NOMO-1 (cell line): ENCODE measurements around the gene TMEM237.
"Not testable (repeated sequence)": the region's sequence is repeated elsewhere in the genome, so short reads cannot be mapped to it uniquely, and the experiment has no call there.

Source experiments
- DNase-seq, 2 experiments: peaks; one replicate each; lab custom pipeline; 2025; ENCODE audit not compliant: unreplicated experiment in 2 of 2; lab: John Stamatoyannopoulos, UW

TMEM237 gene

GRCh38 chr2:201643216-201643890, at the start of gene TMEM237:
TMEM237 (minus strand) TSS chr2:201643503; CDS start chr2:201643400, 103 bp downstream.
- no peak for DNase-seq

- DNase-seq = no peak
Measured at GRCh38 chr2:201685156-201685555, 41.9 kb upstream of the TMEM237 start.

- DNase-seq = no peak
Measured at GRCh38 chr2:201680743-201681142, 37.4 kb upstream of the TMEM237 start.

- DNase-seq = no peak
Measured at GRCh38 chr2:201678401-201678800, 35.1 kb upstream of the TMEM237 start.

GRCh38 chr2:201675454-201675853, 32.2 kb upstream of the TMEM237 start:
- DNase-seq = no peak

- no peak for DNase-seq
Measured at GRCh38 chr2:201674794-201675193, 31.5 kb upstream of the TMEM237 start.

- DNase-seq = no peak
Measured at GRCh38 chr2:201674298-201674697, 31.0 kb upstream of the TMEM237 start.

GRCh38 chr2:201673546-201673945, 30.2 kb upstream of the TMEM237 start:
- DNase-seq = no peak

GRCh38 chr2:201671205-201671604, 27.9 kb upstream of the TMEM237 start:
- not testable (repeated sequence) for DNase-seq

GRCh38 chr2:201669865-201670264, 26.6 kb upstream of the TMEM237 start:
- DNase-seq = no peak

- no peak for DNase-seq
Measured at GRCh38 chr2:201668402-201668910, 25.2 kb upstream of the TMEM237 start.

- no peak for DNase-seq
Measured at GRCh38 chr2:201664334-201664733, 21.0 kb upstream of the TMEM237 start.

- peak; percentile 29 to 54 for DNase-seq
Measured at GRCh38 chr2:201661366-201661765, 18.1 kb upstream of the TMEM237 start.

GRCh38 chr2:201660293-201660895, 17.1 kb upstream of the TMEM237 start:
- DNase-seq = no peak

- DNase-seq = no peak
Measured at GRCh38 chr2:201656740-201657139, 13.4 kb upstream of the TMEM237 start.

GRCh38 chr2:201656102-201656501, 12.8 kb upstream of the TMEM237 start:
- DNase-seq = no peak

GRCh38 chr2:201654616-201655384, 11.5 kb upstream of the TMEM237 start:
- no peak for DNase-seq

- DNase-seq = no peak
Measured at GRCh38 chr2:201653221-201653620, 9.9 kb upstream of the TMEM237 start.

GRCh38 chr2:201649442-201649841, 6.1 kb upstream of the TMEM237 start:
- no peak for DNase-seq

GRCh38 chr2:201647431-201647830, 4.1 kb upstream of the TMEM237 start:
- DNase-seq = no peak

- DNase-seq = no peak
Measured at GRCh38 chr2:201644001-201644400, 698 bp upstream of the TMEM237 start.
